ENCODE results near the gene KRTAP10-8. TPM values are rescaled to one million over a fixed set of nuclear protein-coding genes. Genes with fewer than 3 reads are reported as not detected.
"Not testable (repeated sequence)": the region's sequence is repeated elsewhere in the genome, so short reads cannot be mapped to it uniquely, and the experiment has no call there.

The KRTAP10-8 gene
- total and polyA plus RNA-seq, 2 of the 4 experiments (the other 2 are of a cell fraction) = not detected

DNA sequence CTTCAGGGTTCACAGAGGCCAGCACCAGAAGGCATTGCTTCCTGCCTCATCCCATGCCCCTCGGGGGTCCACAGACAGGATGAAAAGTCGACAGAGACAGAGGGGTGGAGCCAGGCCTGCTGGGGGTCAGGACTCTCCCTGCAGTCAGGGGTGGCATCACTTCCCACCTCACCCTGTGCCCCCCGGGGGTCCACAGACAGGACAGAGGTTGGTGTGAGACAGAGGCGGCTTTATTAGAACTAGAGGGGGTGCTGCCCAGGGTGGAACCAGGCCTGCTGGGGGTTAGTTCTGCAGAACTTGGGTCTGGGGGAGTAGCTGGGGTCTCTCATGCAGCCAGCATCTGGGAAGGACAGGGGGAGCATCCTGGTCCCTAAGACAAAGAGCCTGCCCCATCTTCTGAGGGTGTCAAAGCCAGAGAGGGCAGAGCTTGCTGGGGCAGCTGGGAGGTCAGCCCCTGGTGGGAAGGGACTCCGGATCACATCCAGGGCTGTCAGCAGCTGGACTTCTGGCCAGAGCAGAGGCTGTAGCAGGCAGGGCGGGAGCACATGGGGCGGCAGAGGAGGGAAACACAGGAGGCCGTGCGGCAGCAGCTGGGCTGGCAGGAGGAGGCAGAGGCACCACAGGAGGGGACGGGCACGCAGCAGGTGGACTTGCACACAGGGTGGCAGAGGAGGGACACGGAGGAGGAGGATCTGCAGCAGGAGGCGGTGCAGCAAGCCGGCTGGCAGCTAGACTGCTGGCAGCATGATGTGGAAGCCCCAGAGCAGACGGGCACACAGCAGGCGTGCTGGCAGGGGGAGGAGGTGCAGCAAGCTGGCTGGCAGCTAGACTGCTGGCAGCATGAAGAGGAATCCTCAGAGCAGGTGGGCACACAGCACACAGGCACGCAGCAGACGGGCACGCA, 20.7 kb upstream of the KRTAP10-8 start:
- H4K5ac ChIP-seq (ENCODE audit: low read depth, low read length); BruUV-seq (replicated peaks); H2AK5ac ChIP-seq (ENCODE audit: low read depth, low read length); H2BK5ac ChIP-seq (ENCODE audit: low read depth, low read length, poor library complexity, severe bottlenecking); H2AK9ac ChIP-seq (replicated peaks; ENCODE audit: low read depth, low read length, poor library complexity); H2AFZ ChIP-seq (replicated peaks; ENCODE audit: low read length, poor library complexity); H3K9me1 ChIP-seq (ENCODE audit: insufficient read depth, low read length); H3K36me3 ChIP-seq (ENCODE audit: control insufficient read depth, insufficient read depth, low read length); H3K9ac ChIP-seq (ENCODE audit: low read depth, low read length); H2BK15ac ChIP-seq (ENCODE audit: low read depth, low read length); H3K56ac ChIP-seq (ENCODE audit: extremely low read depth, insufficient read depth, low read length); CTCF ChIA-PET; in situ Hi-C loops (cut with MboI; ENCODE audit: low sequenced_read_pairs); H3K9me3 ChIP-seq (ENCODE audit: control insufficient read depth, insufficient read depth, low read length); H4K91ac ChIP-seq (ENCODE audit: insufficient read depth, low read depth, low read length); H3K27ac ChIP-seq (ENCODE audit: insufficient read depth, low read length); H3K4ac ChIP-seq (ENCODE audit: low read depth, low read length); H3K18ac ChIP-seq (ENCODE audit: low read depth, low read length); H4K20me1 ChIP-seq (ENCODE audit: insufficient read depth, low read length); H3K4me2 ChIP-seq (ENCODE audit: low read depth, low read length); H3K23ac ChIP-seq (ENCODE audit: low read depth, low read length); H2BK120ac ChIP-seq (ENCODE audit: low read depth, low read length); intact Hi-C loops (cut with micrococcal nuclease); ATAC-seq (ENCODE audit: low read depth); H3K27me3 ChIP-seq (ENCODE audit: control insufficient read depth, insufficient read depth, low read length); H4K8ac ChIP-seq (ENCODE audit: low read depth in 2 of 2, low read length in 2 of 2); H3K4me1 ChIP-seq (ENCODE audit: control insufficient read depth, insufficient read depth, low read length); H3K14ac ChIP-seq (replicated peaks; ENCODE audit: low read depth, low read length); POLR2A ChIA-PET (ENCODE audit: unreplicated experiment); H3K4me3 ChIP-seq (ENCODE audit: insufficient read depth, low read depth, low read length); H3K79me1 ChIP-seq (ENCODE audit: low read depth in 1 of 2, low read length in 2 of 2); DNase-seq; dilution Hi-C loops (cut with HindIII; ENCODE audit: low sequenced_read_pairs, unreplicated experiment); H2BK20ac ChIP-seq (ENCODE audit: low read depth, low read length): not testable (repeated sequence)
- 67% methylated on average over 3 of the region's 19 CpGs; no CpG with 5 or more reads in 1 of the 2 experiments for WGBS, 2 experiments (ENCODE audit: extremely low coverage in 2 of 2, insufficient read length in 1 of 2)

DNA sequence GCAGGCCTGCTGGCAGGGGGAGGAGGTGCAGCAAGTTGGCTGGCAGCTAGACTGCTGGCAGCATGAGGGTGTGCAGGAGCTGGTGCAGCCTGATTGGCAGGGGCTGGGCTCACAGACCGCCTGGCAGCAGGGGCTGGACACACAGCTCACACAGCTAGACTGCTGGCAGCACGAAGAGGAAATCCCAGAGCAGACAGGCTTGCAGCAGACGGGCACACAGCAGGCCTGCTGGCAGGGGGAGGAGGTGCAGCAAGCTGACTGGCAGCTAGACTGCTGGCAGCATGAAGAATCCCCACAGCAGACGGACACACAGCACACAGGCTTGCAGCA, 20.1 kb upstream of the KRTAP10-8 start:
- H4K20me1 ChIP-seq (ENCODE audit: insufficient read depth, low read length); H4K8ac ChIP-seq (ENCODE audit: low read depth in 2 of 2, low read length in 2 of 2); H3K27ac ChIP-seq (ENCODE audit: insufficient read depth, low read length); H4K5ac ChIP-seq (ENCODE audit: low read depth, low read length); H2BK20ac ChIP-seq (ENCODE audit: low read depth, low read length); dilution Hi-C loops (cut with HindIII; ENCODE audit: low sequenced_read_pairs, unreplicated experiment); H3K4me1 ChIP-seq (ENCODE audit: control insufficient read depth, insufficient read depth, low read length); H3K4me3 ChIP-seq (ENCODE audit: insufficient read depth, low read depth, low read length); H2AK9ac ChIP-seq (replicated peaks; ENCODE audit: low read depth, low read length, poor library complexity); H3K9me1 ChIP-seq (ENCODE audit: insufficient read depth, low read length); BruUV-seq (replicated peaks); H2BK5ac ChIP-seq (ENCODE audit: low read depth, low read length, poor library complexity, severe bottlenecking); H3K79me1 ChIP-seq (ENCODE audit: low read depth in 1 of 2, low read length in 2 of 2); H4K91ac ChIP-seq (ENCODE audit: insufficient read depth, low read depth, low read length); in situ Hi-C loops (cut with MboI; ENCODE audit: low sequenced_read_pairs); POLR2A ChIA-PET (ENCODE audit: unreplicated experiment); H3K36me3 ChIP-seq (ENCODE audit: control insufficient read depth, insufficient read depth, low read length); intact Hi-C loops (cut with micrococcal nuclease); H2BK120ac ChIP-seq (ENCODE audit: low read depth, low read length); ATAC-seq (ENCODE audit: low read depth); H3K4me2 ChIP-seq (ENCODE audit: low read depth, low read length); DNase-seq; H3K27me3 ChIP-seq (ENCODE audit: control insufficient read depth, insufficient read depth, low read length); H2AK5ac ChIP-seq (ENCODE audit: low read depth, low read length); H3K4ac ChIP-seq (ENCODE audit: low read depth, low read length); H2AFZ ChIP-seq (replicated peaks; ENCODE audit: low read length, poor library complexity); H2BK15ac ChIP-seq (ENCODE audit: low read depth, low read length); CTCF ChIA-PET; H3K18ac ChIP-seq (ENCODE audit: low read depth, low read length); H3K9ac ChIP-seq (ENCODE audit: low read depth, low read length); H3K9me3 ChIP-seq (ENCODE audit: control insufficient read depth, insufficient read depth, low read length); H3K23ac ChIP-seq (ENCODE audit: low read depth, low read length); H3K56ac ChIP-seq (ENCODE audit: extremely low read depth, insufficient read depth, low read length); H3K14ac ChIP-seq (replicated peaks; ENCODE audit: low read depth, low read length): not testable (repeated sequence)
- no CpG with 5 or more reads among the region's 4 CpGs for WGBS, 2 experiments (ENCODE audit: extremely low coverage in 2 of 2, insufficient read length in 1 of 2)

All from IMR-90 (cell line).